Measurements from ENCODE around the gene CCDC57.

DNA sequence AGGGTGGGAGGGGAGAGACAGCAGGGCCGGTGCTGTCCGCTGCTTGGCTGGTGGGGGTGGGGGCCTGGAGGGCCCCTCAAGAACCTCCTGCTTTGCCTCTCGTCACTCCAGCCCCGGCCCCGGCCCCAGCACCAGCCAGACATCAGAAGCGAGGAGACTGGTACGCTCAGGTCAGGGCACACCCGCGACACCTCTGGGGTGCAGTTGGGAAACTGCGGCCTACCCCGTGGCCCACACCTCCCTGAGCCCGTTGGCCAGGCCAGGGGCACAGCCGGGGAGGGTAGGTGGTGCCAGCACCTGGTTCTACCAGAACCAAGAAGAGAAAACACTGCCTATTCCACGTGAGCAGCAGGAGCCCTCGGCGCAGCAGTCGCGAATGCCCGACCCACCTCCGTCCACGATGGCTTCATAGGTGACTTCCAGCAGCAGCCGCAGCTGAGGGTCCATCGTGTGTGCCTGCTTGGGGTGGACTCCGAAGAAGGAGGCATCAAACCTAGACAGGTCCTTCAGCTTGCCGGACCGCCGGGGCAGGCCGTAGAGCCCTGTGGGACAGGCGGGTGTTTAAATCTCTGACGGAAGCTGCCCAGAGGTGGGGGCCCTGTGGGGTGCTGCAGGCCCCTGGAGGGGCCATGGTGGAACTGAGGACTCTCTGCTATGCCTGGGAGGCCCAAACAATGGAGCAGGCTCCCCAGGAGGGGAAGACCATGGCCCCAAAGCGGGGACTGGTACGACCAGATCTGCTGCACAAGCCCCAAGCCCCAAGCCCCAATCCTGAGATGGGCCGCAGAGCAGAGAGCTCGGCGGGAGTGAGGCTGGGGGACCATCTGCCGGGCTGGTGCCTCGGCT lies 117.5 kb downstream of the CCDC57 start:
- TF ChIP-seq GATA3 (IDR thresholded peaks at IDR 0.05; ENCODE audit: low read depth, low read length) (no peak), GATA2 (IDR thresholded peaks at IDR 0.05; ENCODE audit: low read depth, low read length) (no peak)
